ENCODE measurements around the gene GRIN3B.

DNA sequence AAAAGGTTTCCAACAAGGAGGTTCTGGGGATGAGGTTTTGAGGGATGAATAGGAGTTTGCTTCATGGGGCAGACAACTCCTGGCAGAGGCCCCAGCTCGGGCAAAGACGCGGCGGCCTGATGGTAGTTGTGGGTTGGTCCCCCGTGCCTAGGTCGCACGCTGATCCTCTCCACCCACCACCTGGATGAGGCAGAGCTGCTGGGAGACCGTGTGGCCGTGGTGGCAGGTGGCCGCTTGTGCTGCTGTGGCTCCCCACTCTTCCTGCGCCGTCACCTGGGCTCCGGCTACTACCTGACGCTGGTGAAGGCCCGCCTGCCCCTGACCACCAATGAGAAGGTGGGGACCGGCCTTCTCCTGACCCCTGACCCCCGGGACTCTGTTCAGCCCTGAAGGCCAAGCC, 51.6 kb downstream of the GRIN3B start:
- TF ChIP-seq KDM1A (IDR thresholded peaks at IDR 0.05; ENCODE audit: low read depth): no peak
- TF ChIP-seq EP300 (IDR thresholded peaks at IDR 0.05): no peak

Measured in A549 (cell line).